Measurements from ENCODE around the gene SIDT2. TPM values are rescaled to one million over a fixed set of nuclear protein-coding genes. Genes with fewer than 3 reads are reported as not detected.

SIDT2 gene
- total RNA-seq, 4 donors from 2014 or later = 6.4 to 91.3 (median 28.7) TPM

GRCh38 chr11:117152066-117152465 lies 26.5 kb upstream of the SIDT2 start:
- DNase-seq = no peak
- H3K4me1 ChIP-seq = peaks cover under 1 to 13% of the 10 kb centered on the region in 2 donors
- no peak overlapping the region for H3K4me3 ChIP-seq
- no peaks in the 10 kb centered on the region for H3K9me3 ChIP-seq
- no peaks in the 10 kb centered on the region for H3K36me3 ChIP-seq
- no peak overlapping the region for H3K27ac ChIP-seq
- intact Hi-C loops (cut with DNase I; ENCODE audit: low total_unique reads) = no loop called here
- no peaks in the 10 kb centered on the region for H3K27me3 ChIP-seq
- no peak for TF ChIP-seq POLR2A (IDR thresholded peaks at IDR 0.05)
- TF ChIP-seq, protein P1, sequence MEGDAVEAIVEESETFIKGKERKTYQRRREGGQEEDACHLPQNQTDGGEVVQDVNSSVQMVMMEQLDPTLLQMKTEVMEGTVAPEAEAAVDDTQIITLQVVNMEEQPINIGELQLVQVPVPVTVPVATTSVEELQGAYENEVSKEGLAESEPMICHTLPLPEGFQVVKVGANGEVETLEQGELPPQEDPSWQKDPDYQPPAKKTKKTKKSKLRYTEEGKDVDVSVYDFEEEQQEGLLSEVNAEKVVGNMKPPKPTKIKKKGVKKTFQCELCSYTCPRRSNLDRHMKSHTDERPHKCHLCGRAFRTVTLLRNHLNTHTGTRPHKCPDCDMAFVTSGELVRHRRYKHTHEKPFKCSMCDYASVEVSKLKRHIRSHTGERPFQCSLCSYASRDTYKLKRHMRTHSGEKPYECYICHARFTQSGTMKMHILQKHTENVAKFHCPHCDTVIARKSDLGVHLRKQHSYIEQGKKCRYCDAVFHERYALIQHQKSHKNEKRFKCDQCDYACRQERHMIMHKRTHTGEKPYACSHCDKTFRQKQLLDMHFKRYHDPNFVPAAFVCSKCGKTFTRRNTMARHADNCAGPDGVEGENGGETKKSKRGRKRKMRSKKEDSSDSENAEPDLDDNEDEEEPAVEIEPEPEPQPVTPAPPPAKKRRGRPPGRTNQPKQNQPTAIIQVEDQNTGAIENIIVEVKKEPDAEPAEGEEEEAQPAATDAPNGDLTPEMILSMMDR (IDR thresholded peaks at IDR 0.05) = no peak

DNA sequence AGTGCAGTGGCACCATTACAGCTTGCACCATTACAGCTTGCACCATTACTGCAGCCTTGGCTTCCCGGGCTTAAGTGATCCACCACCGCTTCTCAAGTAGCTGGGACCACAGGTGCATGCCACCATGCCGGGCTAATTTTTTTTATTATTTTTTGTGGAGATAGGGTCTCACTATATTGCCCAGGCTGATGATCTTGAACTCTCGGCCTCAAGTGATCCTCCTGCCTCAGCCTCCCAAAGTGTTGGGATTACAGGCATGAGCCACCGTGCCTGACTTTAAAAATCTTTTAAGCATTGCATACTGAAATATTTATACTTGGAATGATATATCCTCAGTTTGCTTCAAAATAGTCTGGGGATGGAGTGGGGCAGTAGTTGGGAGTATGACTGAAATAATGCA lies 24.1 kb upstream of the SIDT2 start:
- no peak for DNase-seq
- Histone ChIP-seq H3K9me3 (no peaks in the 10 kb centered on the region), H3K4me1 (peaks cover 0 to 13% of the 10 kb centered on the region in 2 donors), H3K4me3 (no peak overlapping the region), H3K27me3 (no peaks in the 10 kb centered on the region), H3K36me3 (no peaks in the 10 kb centered on the region), H3K27ac (no peak overlapping the region)
- TF ChIP-seq POLR2A (IDR thresholded peaks at IDR 0.05) = no peak
- TF ChIP-seq, protein P1 (IDR thresholded peaks at IDR 0.05) = no peak
- intact Hi-C loops (cut with DNase I; ENCODE audit: low total_unique reads) = no loop called here

GRCh38 chr11:117157507-117157906 lies 21.0 kb upstream of the SIDT2 start:
- no peaks in the 10 kb centered on the region for H3K27me3 ChIP-seq
- TF ChIP-seq POLR2A (IDR thresholded peaks at IDR 0.05) = no peak
- TF ChIP-seq, protein P1 (IDR thresholded peaks at IDR 0.05) = no peak
- H3K36me3 ChIP-seq = no peaks in the 10 kb centered on the region
- intact Hi-C loops (cut with DNase I; ENCODE audit: low total_unique reads) = no loop called here
- H3K9me3 ChIP-seq = no peaks in the 10 kb centered on the region
- peaks cover 0 to 10% of the 10 kb centered on the region in 2 donors for H3K4me1 ChIP-seq
- no peak for DNase-seq
- H3K27ac ChIP-seq = no peak overlapping the region
- no peak overlapping the region for H3K4me3 ChIP-seq

DNA sequence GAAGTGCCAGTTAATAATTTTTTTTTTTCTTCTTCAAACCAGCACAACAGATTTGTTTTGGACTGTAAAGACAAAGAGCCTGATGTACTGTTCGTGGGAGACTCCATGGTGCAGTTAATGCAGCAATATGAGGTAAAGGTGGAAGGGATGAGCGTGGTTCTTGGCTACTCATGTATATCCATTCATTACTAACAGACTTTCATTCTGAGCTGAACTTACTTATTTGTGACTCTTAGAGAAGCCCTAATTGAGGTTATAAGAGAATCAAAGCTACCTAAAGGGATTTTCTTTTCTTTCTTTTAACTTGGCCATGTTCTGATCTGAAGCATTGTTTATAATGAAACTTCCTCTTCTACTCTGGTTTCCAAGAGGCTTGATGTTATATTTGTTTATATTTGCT lies 18.7 kb upstream of the SIDT2 start:
- intact Hi-C loops (cut with DNase I; ENCODE audit: low total_unique reads) = no loop called here
- Histone ChIP-seq H3K36me3 (no peaks in the 10 kb centered on the region), H3K4me1 (peaks cover 0 to 7% of the 10 kb centered on the region in 2 donors), H3K27me3 (no peaks in the 10 kb centered on the region), H3K27ac (no peak overlapping the region), H3K4me3 (no peak overlapping the region), H3K9me3 (no peaks in the 10 kb centered on the region)
- DNase-seq = no peak
- TF ChIP-seq POLR2A (IDR thresholded peaks at IDR 0.05) = no peak
- TF ChIP-seq, protein P1 (IDR thresholded peaks at IDR 0.05) = no peak

GRCh38 chr11:117160826-117161225 lies 17.7 kb upstream of the SIDT2 start:
- no peaks in the 10 kb centered on the region for H3K9me3 ChIP-seq
- H3K27ac ChIP-seq = no peak overlapping the region
- peaks cover 0 to 7% of the 10 kb centered on the region in 2 donors for H3K4me1 ChIP-seq
- H3K27me3 ChIP-seq = no peaks in the 10 kb centered on the region
- no peak for DNase-seq
- no peak for TF ChIP-seq POLR2A (IDR thresholded peaks at IDR 0.05)
- TF ChIP-seq, protein P1 (IDR thresholded peaks at IDR 0.05) = no peak
- intact Hi-C loops (cut with DNase I; ENCODE audit: low total_unique reads) = no loop called here
- H3K4me3 ChIP-seq = no peak overlapping the region
- H3K36me3 ChIP-seq = no peaks in the 10 kb centered on the region

All from uterus (tissue), 4 donors.